Frontal cortex (tissue), 4 donors: ENCODE results near the gene PARD3. TPM values are rescaled to one million over a fixed set of nuclear protein-coding genes. Genes with fewer than 3 reads are reported as not detected.
A peak's percentile ranks its signal among the peaks of the same experiment; 100 is the strongest.

Source experiments
- DNase-seq, 2 donors: peaks; one replicate each; pipeline ENCODE4 v3.0.0; 2012; ENCODE audit warnings: low spot score in 2 of 2
- FAIRE-seq: peaks from 2 replicates; lab custom pipeline; 2012; peaks lifted over from hg19 to GRCh38; lab: Jason Lieb, UNC
- total RNA-seq: library from RNA; depleted of rRNA; stranded (reverse); fragments of >200 nt; gene quantifications from one replicate; pipeline ENCODE4 v1.2.3, GENCODE V29; 2014
- donor health status: control.
- donor health status: control.
- donor health status: control.

PARD3 gene
- total RNA-seq, 1 donor from 2014 or later, result 27.7 TPM

GRCh38 chr10:34643620-34644019, 171.5 kb downstream of the PARD3 start:
- no peak for DNase-seq
- no peak for FAIRE-seq

- DNase-seq (no peak), FAIRE-seq (no peak)
These were observed 173.1 kb downstream of the PARD3 start for GRCh38 chr10:34641913-34642558.

- DNase-seq (no peak), FAIRE-seq (no peak)
These were observed 173.8 kb downstream of the PARD3 start for GRCh38 chr10:34641147-34641912.

- FAIRE-seq, result peak; percentile 72
- DNase-seq, result peak; percentile 31 to 60
These were observed 176.6 kb downstream of the PARD3 start for GRCh38 chr10:34638406-34639054.

GRCh38 chr10:34637418-34637911, 177.6 kb downstream of the PARD3 start:
- FAIRE-seq, result no peak
- DNase-seq, result no peak

- no peak for FAIRE-seq
- no peak for DNase-seq
These were observed 180.0 kb downstream of the PARD3 start for GRCh38 chr10:34635111-34635510.

GRCh38 chr10:34633374-34633773, 181.7 kb downstream of the PARD3 start:
- DNase-seq (no peak), FAIRE-seq (no peak)

GRCh38 chr10:34629084-34629483, 186.0 kb downstream of the PARD3 start:
- FAIRE-seq (no peak), DNase-seq (no peak)

- FAIRE-seq (no peak), DNase-seq (no peak)
These were observed 186.8 kb downstream of the PARD3 start for GRCh38 chr10:34628174-34628796.

- no peak for FAIRE-seq
These were observed 187.4 kb downstream of the PARD3 start for GRCh38 chr10:34627741-34628140.

GRCh38 chr10:34627331-34627730, 187.8 kb downstream of the PARD3 start:
- no peak for DNase-seq

More at GRCh38 chr10:34627741-34628140, 187.4 kb downstream of the PARD3 start:
- DNase-seq, result no peak

GRCh38 chr10:34626158-34626880, 188.8 kb downstream of the PARD3 start:
- no peak for FAIRE-seq
- DNase-seq, result no peak

More at GRCh38 chr10:34627331-34627730, 187.8 kb downstream of the PARD3 start:
- no peak for FAIRE-seq

GRCh38 chr10:34624323-34625153, 190.6 kb downstream of the PARD3 start:
- DNase-seq, result no peak
- FAIRE-seq, result no peak

GRCh38 chr10:34622945-34623344, 192.2 kb downstream of the PARD3 start:
- FAIRE-seq (no peak), DNase-seq (no peak)

GRCh38 chr10:34618611-34619010, 196.5 kb downstream of the PARD3 start:
- FAIRE-seq, result no peak

GRCh38 chr10:34615770-34616169, 199.3 kb downstream of the PARD3 start:
- FAIRE-seq (no peak), DNase-seq (no peak)

More at GRCh38 chr10:34618611-34619010, 196.5 kb downstream of the PARD3 start:
- no peak for DNase-seq

- FAIRE-seq (no peak), DNase-seq (no peak)
These were observed 201.6 kb downstream of the PARD3 start for GRCh38 chr10:34613491-34613890.

- no peak for DNase-seq
- FAIRE-seq, result no peak
These were observed 202.2 kb downstream of the PARD3 start for GRCh38 chr10:34612938-34613337.

GRCh38 chr10:34612446-34612845, 202.7 kb downstream of the PARD3 start:
- DNase-seq (no peak), FAIRE-seq (no peak)
